Fibroblast of lung (primary cell): Measurements from ENCODE around the gene MICA. TPM values are rescaled to one million over a fixed set of nuclear protein-coding genes. Genes with fewer than 3 reads are reported as not detected.
A peak's percentile ranks its signal among the peaks of the same experiment; 100 is the strongest.

ENCODE experiments used
- DNase-seq, 2 donors: peaks; one replicate each; pipeline versions ENCODE4 v3.0.0 to v3.0.0-alpha.2; 2010; ENCODE audit warnings: low read depth in 2 of 2
- H2AFZ ChIP-seq: 2 replicates; pipeline ENCODE4 v1.5.1; 2012; ENCODE audit warnings: low read length, control low read depth, inconsistent platforms
- H3K27ac ChIP-seq: 2 replicates; pipeline ENCODE4 v1.5.1; 2011; ENCODE audit warnings: low read length, control low read depth; ENCODE audit not compliant: insufficient read depth
- H3K27me3 ChIP-seq: 2 replicates; pipeline ENCODE4 v1.5.1; 2011; ENCODE audit warnings: mild to moderate bottlenecking, low read length; ENCODE audit not compliant: control insufficient read depth, insufficient read depth
- H3K36me3 ChIP-seq: 2 replicates; pipeline ENCODE4 v1.5.1; 2011; ENCODE audit warnings: low read length; ENCODE audit not compliant: control insufficient read depth, insufficient read depth
- H3K4me1 ChIP-seq: 2 replicates; pipeline ENCODE4 v1.5.1; 2011; ENCODE audit warnings: low read length; ENCODE audit not compliant: control insufficient read depth, insufficient read depth; ENCODE audit errors: extremely low read depth
- H3K4me2 ChIP-seq: 2 replicates; pipeline ENCODE4 v1.5.1; 2011; ENCODE audit warnings: low read length, control low read depth; ENCODE audit not compliant: insufficient read depth; ENCODE audit errors: extremely low read depth
- H3K4me3 ChIP-seq, 4 experiments: fragments of 200-600 bp in 1 of 4; sonication (generic) in 1 of 4; replicated peaks in 1 of 4; 2 replicates each; pipeline ENCODE4 v1.5.1; 2011 to 2016; ENCODE audit warnings: low read length in 4 of 4, low read depth in 3 of 4, mild to moderate bottlenecking in 3 of 4, control low read depth in 2 of 4, inconsistent platforms in 1 of 4, mixed read lengths in 1 of 4; ENCODE audit not compliant: insufficient read depth in 1 of 4; ENCODE audit errors: control extremely low read depth in 1 of 4
- H3K79me2 ChIP-seq: 2 replicates; pipeline ENCODE4 v1.5.1; 2012; ENCODE audit warnings: mild to moderate bottlenecking, low read length, inconsistent platforms; ENCODE audit not compliant: control insufficient read depth, insufficient read depth
- H3K9ac ChIP-seq: 2 replicates; pipeline ENCODE4 v1.5.1; 2011; ENCODE audit warnings: mild to moderate bottlenecking, low read length, control low read depth; ENCODE audit not compliant: insufficient read depth
- H3K9me3 ChIP-seq: 2 replicates; pipeline ENCODE4 v1.5.1; 2012; ENCODE audit warnings: low read depth, low read length; ENCODE audit not compliant: control insufficient read depth, insufficient read depth
- H4K20me1 ChIP-seq: 2 replicates; pipeline ENCODE4 v1.5.1; 2011; ENCODE audit warnings: low read length; ENCODE audit not compliant: control insufficient read depth, insufficient read depth; ENCODE audit errors: extremely low read depth
- EZH2 ChIP-seq: IDR thresholded peaks from 2 replicates; pipeline ENCODE4 v1.5.1; 2012; ENCODE audit warnings: low read length, control low read depth, mild to moderate bottlenecking; ENCODE audit errors: missing control alignments
- polyA minus RNA-seq: library from RNA; depleted of rRNA, polyadenylated mRNA; stranded (reverse); fragments of >200 nt; gene quantifications from 2 replicates; pipeline ENCODE4 v1.2.3, GENCODE V29; 2011; ENCODE audit warnings: low replicate concordance
- polyA plus RNA-seq, 2 donors: library from polyadenylated mRNA; depleted of rRNA in 1 of 2; stranded (reverse) in 1 of 2; unstranded in 1 of 2; fragments of >200 nt; gene quantifications; 2 replicates each; pipeline ENCODE4 v1.2.1, GENCODE V29; 2011 to 2012; ENCODE audit warnings: missing spikeins in 1 of 2
- total RNA-seq: library from RNA; depleted of rRNA; stranded (reverse); fragments of >200 nt; gene quantifications from 2 replicates; pipeline ENCODE4 v1.2.1, GENCODE V29; 2014
- TF ChIP-seq, protein P1 (sequence below), 2 donors: IDR thresholded peaks in 1 of 2; conservative IDR thresholded peaks in 1 of 2; 1 replicate in 1 of 2; 2 replicates in 1 of 2; pipeline ENCODE4 v1.5.1; 2011 to 2012; ENCODE audit warnings: low read length in 2 of 2, control low read depth in 1 of 2, inconsistent platforms in 1 of 2, low read depth in 1 of 2, mild to moderate bottlenecking in 1 of 2

Gene MICA
- total RNA-seq (28.5 and 85.2 TPM in 2 replicates), polyA plus RNA-seq (54.2 and 81.1 TPM in 2 replicates), polyA minus RNA-seq (44.3 and 87.7 TPM in 2 replicates)
- polyA plus RNA-seq (2012), result 40.6 and 64.6 TPM in 2 replicates

DNA sequence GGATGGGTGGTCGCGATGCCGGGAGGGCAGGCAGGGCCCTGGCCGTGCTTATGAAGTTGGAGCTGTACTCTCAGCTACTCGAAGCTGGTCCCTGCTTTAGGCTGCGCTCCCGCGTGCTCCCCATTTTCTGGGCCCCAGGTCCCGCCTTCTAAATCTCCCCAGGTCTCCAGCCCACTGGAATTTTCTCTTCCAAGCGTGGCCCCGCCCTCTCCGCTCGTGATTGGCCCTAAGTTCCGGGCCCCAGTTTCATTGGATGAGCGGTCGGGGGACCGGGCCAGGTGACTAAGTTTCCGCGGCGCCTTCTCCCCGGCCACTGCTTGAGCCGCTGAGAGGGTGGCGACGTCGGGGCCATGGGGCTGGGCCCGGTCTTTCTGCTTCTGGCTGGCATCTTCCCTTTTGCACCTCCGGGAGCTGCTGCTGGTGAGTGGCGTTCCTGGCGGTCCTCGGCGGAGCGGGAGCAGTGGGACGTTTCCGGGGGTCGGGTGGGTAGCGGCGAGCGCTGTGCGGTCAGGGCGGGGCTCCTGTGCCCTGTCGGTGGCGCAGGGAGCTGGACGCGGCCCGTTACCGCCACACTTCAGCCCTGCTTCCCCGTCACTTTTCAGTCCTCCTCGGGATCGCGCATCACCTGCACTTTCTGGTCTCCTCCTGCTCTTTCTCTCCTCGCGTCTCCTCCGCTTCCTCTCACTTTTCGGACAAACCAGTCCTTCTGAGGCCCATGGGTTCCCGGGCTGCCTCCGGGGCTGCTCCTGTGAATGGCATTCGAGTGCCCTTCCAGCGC is at the start of gene MICA:
Gene MICA, plus strand, starts transcription at position 313 of the 778 bp plus-strand sequence. Its CDS starts 38 bp downstream, at position 351.
- H3K36me3 ChIP-seq, result no peaks in the 10 kb centered on the region

DNA sequence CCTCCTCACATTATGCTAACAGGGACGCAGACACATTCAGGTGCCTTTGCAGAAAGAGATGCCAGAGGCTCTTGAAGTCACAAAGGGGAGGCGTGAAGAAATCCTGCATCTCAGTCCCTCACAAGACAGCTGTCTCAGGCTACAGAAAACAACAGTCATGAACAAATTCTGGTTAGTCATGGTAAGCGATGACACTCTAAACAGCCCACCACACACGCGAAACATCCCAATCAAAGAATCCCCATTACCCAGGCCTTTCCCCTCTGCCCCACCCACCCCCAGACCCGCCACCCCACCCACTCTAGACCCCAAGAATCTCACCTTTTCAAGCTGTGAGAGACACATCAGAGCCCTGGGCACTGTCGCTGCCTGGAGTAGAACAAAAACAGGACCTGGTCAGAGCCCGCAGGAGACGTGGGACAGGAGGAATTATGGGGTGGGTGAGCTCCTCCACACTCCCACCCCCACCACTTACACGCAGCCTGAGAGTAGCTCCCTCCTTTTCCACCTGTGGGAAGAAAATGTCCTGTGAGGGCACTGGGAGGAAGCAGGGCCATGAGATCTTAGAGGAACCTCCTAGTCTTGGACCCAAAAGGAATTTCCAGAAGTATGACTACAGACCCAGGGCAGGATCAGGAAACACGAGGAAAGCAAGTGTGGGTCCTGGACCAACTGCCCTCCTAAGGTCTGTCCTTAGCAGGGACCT is 49.1 kb upstream of the MICA start:
- no peak for TF ChIP-seq EZH2
- TF ChIP-seq, protein P1, sequence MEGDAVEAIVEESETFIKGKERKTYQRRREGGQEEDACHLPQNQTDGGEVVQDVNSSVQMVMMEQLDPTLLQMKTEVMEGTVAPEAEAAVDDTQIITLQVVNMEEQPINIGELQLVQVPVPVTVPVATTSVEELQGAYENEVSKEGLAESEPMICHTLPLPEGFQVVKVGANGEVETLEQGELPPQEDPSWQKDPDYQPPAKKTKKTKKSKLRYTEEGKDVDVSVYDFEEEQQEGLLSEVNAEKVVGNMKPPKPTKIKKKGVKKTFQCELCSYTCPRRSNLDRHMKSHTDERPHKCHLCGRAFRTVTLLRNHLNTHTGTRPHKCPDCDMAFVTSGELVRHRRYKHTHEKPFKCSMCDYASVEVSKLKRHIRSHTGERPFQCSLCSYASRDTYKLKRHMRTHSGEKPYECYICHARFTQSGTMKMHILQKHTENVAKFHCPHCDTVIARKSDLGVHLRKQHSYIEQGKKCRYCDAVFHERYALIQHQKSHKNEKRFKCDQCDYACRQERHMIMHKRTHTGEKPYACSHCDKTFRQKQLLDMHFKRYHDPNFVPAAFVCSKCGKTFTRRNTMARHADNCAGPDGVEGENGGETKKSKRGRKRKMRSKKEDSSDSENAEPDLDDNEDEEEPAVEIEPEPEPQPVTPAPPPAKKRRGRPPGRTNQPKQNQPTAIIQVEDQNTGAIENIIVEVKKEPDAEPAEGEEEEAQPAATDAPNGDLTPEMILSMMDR (conservative IDR thresholded peaks at IDR 0.05 in 1 of 2, IDR thresholded peaks at IDR 0.05 in 1 of 2; ENCODE audit: low read depth in 1 of 2, low read length in 2 of 2), result no peak
- no peak overlapping the region for H3K4me3 ChIP-seq

More for the DNA sequence above, at the start of gene MICA:
- H3K27me3 ChIP-seq, result no peaks in the 10 kb centered on the region
- no peak within 1 kb of the TSS for H2AFZ ChIP-seq
- peaks cover 8% of the 10 kb centered on the region for H3K4me1 ChIP-seq
- TF ChIP-seq, protein P1 (conservative IDR thresholded peaks at IDR 0.05 in 1 of 2, IDR thresholded peaks at IDR 0.05 in 1 of 2; ENCODE audit: low read depth in 1 of 2, low read length in 2 of 2), result no peak
- TF ChIP-seq EZH2, result no peak
- H3K9ac ChIP-seq, result peak within 1 kb of the TSS; percentile 50
- H3K27ac ChIP-seq, result peak within 1 kb of the TSS; percentile 96
- peaks cover 74% of the 10 kb centered on the region for H3K79me2 ChIP-seq
- peak within 1 kb of the TSS; percentile 84 to 94 (median 90) for H3K4me3 ChIP-seq
- peak; percentile 80 to 88 for DNase-seq
- no peaks in the 10 kb centered on the region for H3K9me3 ChIP-seq
- H4K20me1 ChIP-seq, result peaks cover 7% of the 10 kb centered on the region
- H3K4me2 ChIP-seq, result peak within 1 kb of the TSS; percentile 87

More for the DNA sequence above, 49.1 kb upstream of the MICA start:
- Histone ChIP-seq H3K4me2 (no peak overlapping the region), H4K20me1 (no peaks in the 10 kb centered on the region), H3K27me3 (peaks cover 7% of the 10 kb centered on the region), H3K4me1 (peaks cover 9% of the 10 kb centered on the region), H3K36me3 (peaks cover 8% of the 10 kb centered on the region), H3K27ac (no peak overlapping the region), H3K9ac (no peak overlapping the region), H2AFZ (no peak overlapping the region), H3K9me3 (no peaks in the 10 kb centered on the region), H3K79me2 (peaks cover 14% of the 10 kb centered on the region)
- DNase-seq, result no peak
